Activated CD4-positive, alpha-beta memory T cell treated with anti-CD3 and anti-CD28 coated beads, Interleukin-2, amount 10 ng/mL, durations not matched to agents 7 days and 5 days (primary cell): ENCODE data around the gene BLVRB. TPM values are rescaled to one million over a fixed set of nuclear protein-coding genes. Genes with fewer than 3 reads are reported as not detected.

ENCODE experiments used
- CTCF ChIA-PET: fragments of 350-600 bp; sonication (Branson Sonifier 250); formaldehyde crosslinking; loops from one replicate; lab custom pipeline; 2021; ENCODE audit warnings: antibody characterized with exemption, inconsistent platforms; lab: Charles Lee
- POLR2A ChIA-PET: fragments of 350-600 bp; sonication (Branson Sonifier 250); formaldehyde crosslinking; loops from one replicate; lab custom pipeline; 2021; ENCODE audit warnings: antibody characterized with exemption; lab: Charles Lee
- DNase-seq: peaks from one replicate; pipeline ENCODE4 v3.0.0-alpha.2; 2020
- H3K27ac Mint-ChIP-seq: one replicate; pipeline ENCODE4 v1.8.0; 2021; ENCODE audit warnings: mild to moderate bottlenecking, mixed read lengths
- H3K27me3 Mint-ChIP-seq: one replicate; pipeline ENCODE4 v1.8.0; 2021; ENCODE audit warnings: mixed read lengths
- H3K36me3 Mint-ChIP-seq: one replicate; pipeline ENCODE4 v1.8.0; 2021; ENCODE audit warnings: low read depth, mixed read lengths
- H3K4me1 Mint-ChIP-seq: one replicate; pipeline ENCODE4 v1.8.0; 2021; ENCODE audit warnings: mixed read lengths
- H3K4me3 Mint-ChIP-seq: one replicate; pipeline ENCODE4 v1.8.0; 2021; ENCODE audit warnings: mild to moderate bottlenecking, mixed read lengths
- H3K9me3 Mint-ChIP-seq: one replicate; pipeline ENCODE4 v1.8.0; 2021; ENCODE audit warnings: mixed read lengths
- total RNA-seq, 2 experiments: library from RNA; stranded (reverse); gene quantifications; one replicate each; pipeline ENCODE4 v1.2.3, GENCODE V29; 2021

Gene BLVRB
- total RNA-seq, 2 experiments from 2014 or later: 20.1 to 20.5 TPM

GRCh38 chr19:40403262-40403984 is 62.1 kb downstream of the BLVRB start:
- Mint-ChIP-seq H3K27ac (peak overlapping the region; percentile 58), H3K36me3 (no peaks in the 10 kb centered on the region), H3K27me3 (peaks cover 3% of the 10 kb centered on the region), H3K4me3 (peak overlapping the region; percentile 90), H3K4me1 (peaks cover 33% of the 10 kb centered on the region), H3K9me3 (no peaks in the 10 kb centered on the region)
- DNase-seq: peak; percentile 89
- ChIA-PET CTCF (interaction anchor here (0.8 to 3.5 kb wide), 4 partner anchors 17 to 98 kb away, joined by 3 to 25 read pairs (median 4); no protein-coding TSS in a partner anchor), POLR2A (interaction anchor here (0.8 to 2.7 kb wide), 10 partner anchors 8 to 374 kb away, joined by 3 to 15 read pairs (median 4); partner anchors contain the start of genes BLVRB, C19orf47, RAB4B and SERTAD1)

- CTCF ChIA-PET: interaction anchor here (1.4 kb wide), 1 partner anchor 20 kb away, joined by 5 read pairs; no protein-coding TSS in a partner anchor
- no peak overlapping the region for H3K27ac Mint-ChIP-seq
- peaks cover 3% of the 10 kb centered on the region for H3K27me3 Mint-ChIP-seq
- no peaks in the 10 kb centered on the region for H3K9me3 Mint-ChIP-seq
- no peak overlapping the region for H3K4me3 Mint-ChIP-seq
- H3K4me1 Mint-ChIP-seq: peaks cover 26% of the 10 kb centered on the region
- no peaks in the 10 kb centered on the region for H3K36me3 Mint-ChIP-seq
- POLR2A ChIA-PET: no interaction called here
- DNase-seq: no peak
These were observed 65.0 kb downstream of the BLVRB start for GRCh38 chr19:40400559-40400958.

GRCh38 chr19:40398417-40399131 is 67.0 kb downstream of the BLVRB start:
- DNase-seq: peak; percentile 63
- ChIA-PET POLR2A (interaction anchor here (0.8 to 1.1 kb wide), 3 partner anchors 18 to 68 kb away, joined by 3 to 4 read pairs (median 3); no protein-coding TSS in a partner anchor), CTCF (interaction anchor here (0.6 kb wide), 1 partner anchor 21 kb away, joined by 3 read pairs; no protein-coding TSS in a partner anchor)
- no peaks in the 10 kb centered on the region for H3K9me3 Mint-ChIP-seq
- H3K27ac Mint-ChIP-seq: no peak overlapping the region
- no peaks in the 10 kb centered on the region for H3K36me3 Mint-ChIP-seq
- peaks cover 18% of the 10 kb centered on the region for H3K4me1 Mint-ChIP-seq
- H3K4me3 Mint-ChIP-seq: no peak overlapping the region
- peaks cover 3% of the 10 kb centered on the region for H3K27me3 Mint-ChIP-seq

Other genes starting within 250 kb of the BLVRB start
- gene TTC9B, start 247.4 kb downstream of the BLVRB start, total RNA-seq: not detected
- gene CCNP, start 239.1 kb downstream of the BLVRB start, total RNA-seq: not detected
- gene AKT2, start 180.4 kb downstream of the BLVRB start, total RNA-seq: 100 to 1,000 TPM; 142 to 150 TPM
- 10 to 100 TPM; 19.0 to 20.5 TPM for gene C19orf47, start 117.3 kb downstream of the BLVRB start, total RNA-seq
- gene PLD3, start 117.0 kb downstream of the BLVRB start, total RNA-seq: 100 to 1,000 TPM in 1 of 2 experiments, 10 to 100 TPM in 1; 92.4 to 100 TPM
- under 1 TPM; 0.10 TPM for gene HIPK4, start 75.6 kb downstream of the BLVRB start, total RNA-seq
- gene PRX, start 52.4 kb downstream of the BLVRB start, total RNA-seq: 1 to 10 TPM; 1.1 to 1.5 TPM
- 10 to 100 TPM; 10.6 to 10.7 TPM for gene SERTAD1, start 39.8 kb downstream of the BLVRB start, total RNA-seq
- 10 to 100 TPM; 18.0 to 20.3 TPM for gene SERTAD3, start 21.4 kb downstream of the BLVRB start, total RNA-seq
- 1 to 10 TPM in 1 of 2 experiments, under 1 TPM in 1; 0.60 to 1.3 TPM for gene SPTBN4, start 1.3 kb upstream of the BLVRB start, total RNA-seq
- 100 to 1,000 TPM; 139 to 150 TPM for gene SHKBP1, start 111.1 kb upstream of the BLVRB start, total RNA-seq
- 100 to 1,000 TPM; 121 to 122 TPM for gene LTBP4, start 135.6 kb upstream of the BLVRB start, total RNA-seq
- gene NUMBL, start 224.9 kb upstream of the BLVRB start, total RNA-seq: 1 to 10 TPM; 4.8 to 5.8 TPM